A549 treated with RU486 at 1 μM for 4 hours (cell line): ENCODE measurements around the gene STAG2. TPM values are rescaled to one million over a fixed set of nuclear protein-coding genes. Genes with fewer than 3 reads are reported as not detected.

Experiments used
- total RNA-seq: library from RNA; stranded (reverse); fragments of 200-300 nt; extraction: Qiagen RNA extraction; gene quantifications from 5 replicates; pipeline ENCODE4 v1.2.3, GENCODE V29; 2022; ENCODE audit warnings: low read depth

Gene STAG2
- total RNA-seq = 25.1 to 41.3 TPM (median 34.6 TPM) in 5 replicates

GRCh38 chrX:123961268-123962005, at the start of gene STAG2:
STAG2 (plus strand) TSS chrX:123961706; CDS start chrX:124022628, 60,922 bp downstream.

Other genes starting within 250 kb of the STAG2 start
- gene THOC2, start 228.7 kb upstream of the STAG2 start, total RNA-seq = 29.8 to 42.1 TPM (median 36.4 TPM) in 5 replicates
- gene XIAP, start 101.7 kb upstream of the STAG2 start, total RNA-seq = 19.1 to 32.7 TPM (median 25.0 TPM) in 5 replicates